Measurements from ENCODE around the gene RASGRP2.

The RASGRP2 gene

GRCh38 chr11:64776425-64776824 is 32.5 kb upstream of the RASGRP2 start:
- H3K9ac ChIP-seq (ENCODE audit: insufficient read length), result peak overlapping the region; percentile 92
- no peaks in the 10 kb centered on the region for H3K9me3 ChIP-seq (ENCODE audit: low read depth, low read length)
- peaks cover 61% of the 10 kb centered on the region for H3K36me3 ChIP-seq (ENCODE audit: insufficient read depth, low read length)
- no peak overlapping the region for H3K27ac ChIP-seq
- H3K4me3 ChIP-seq, result peak overlapping the region; percentile 96
- no peak for DNase-seq (ENCODE audit: low read depth, low spot score)
- TF ChIP-seq EZH2 (IDR thresholded peaks at IDR 0.05), result no peak
- 0 out of 2 replicates have a peak, but pooled peaks have one; percentile 2 for TF ChIP-seq POLR2AphosphoS5 (IDR thresholded peaks at IDR 0.05; ENCODE audit: borderline replicate concordance, low read depth, low read length)

DNA sequence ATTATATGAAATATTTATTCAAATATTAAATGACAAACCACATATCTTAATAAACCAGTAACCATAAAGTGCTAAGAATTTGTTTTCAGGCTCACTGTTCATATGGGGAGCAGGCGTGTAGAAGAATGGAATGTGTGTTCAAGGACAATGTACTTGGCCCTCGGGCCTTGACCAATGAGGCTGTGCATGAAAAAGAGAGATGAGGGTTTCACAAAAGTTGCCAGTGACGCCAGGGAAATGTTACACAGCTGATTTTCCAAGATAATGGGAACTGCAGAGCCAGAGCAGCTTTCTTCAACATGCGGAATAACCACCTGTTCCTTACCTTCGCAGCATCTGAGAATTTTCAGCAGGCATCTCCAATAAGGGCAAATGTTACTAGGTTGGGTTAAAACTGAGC is 30.2 kb upstream of the RASGRP2 start:
- TF ChIP-seq EZH2 (IDR thresholded peaks at IDR 0.05) (no peak), FOXP2 (optimal IDR thresholded peaks at IDR 0.05; ENCODE audit: control extremely low read depth, extremely low read length, insufficient read depth) (no peak), POLR2AphosphoS5 (IDR thresholded peaks at IDR 0.05; ENCODE audit: borderline replicate concordance, low read depth, low read length) (no peak)
- Histone ChIP-seq H3K27ac (no peak overlapping the region), H3K9ac (ENCODE audit: insufficient read length) (no peak overlapping the region), H3K36me3 (ENCODE audit: insufficient read depth, low read length) (peaks cover 84% of the 10 kb centered on the region), H3K9me3 (ENCODE audit: low read depth, low read length) (no peaks in the 10 kb centered on the region), H3K4me3 (no peak overlapping the region)
- DNase-seq (ENCODE audit: low read depth, low spot score), result no peak

DNA sequence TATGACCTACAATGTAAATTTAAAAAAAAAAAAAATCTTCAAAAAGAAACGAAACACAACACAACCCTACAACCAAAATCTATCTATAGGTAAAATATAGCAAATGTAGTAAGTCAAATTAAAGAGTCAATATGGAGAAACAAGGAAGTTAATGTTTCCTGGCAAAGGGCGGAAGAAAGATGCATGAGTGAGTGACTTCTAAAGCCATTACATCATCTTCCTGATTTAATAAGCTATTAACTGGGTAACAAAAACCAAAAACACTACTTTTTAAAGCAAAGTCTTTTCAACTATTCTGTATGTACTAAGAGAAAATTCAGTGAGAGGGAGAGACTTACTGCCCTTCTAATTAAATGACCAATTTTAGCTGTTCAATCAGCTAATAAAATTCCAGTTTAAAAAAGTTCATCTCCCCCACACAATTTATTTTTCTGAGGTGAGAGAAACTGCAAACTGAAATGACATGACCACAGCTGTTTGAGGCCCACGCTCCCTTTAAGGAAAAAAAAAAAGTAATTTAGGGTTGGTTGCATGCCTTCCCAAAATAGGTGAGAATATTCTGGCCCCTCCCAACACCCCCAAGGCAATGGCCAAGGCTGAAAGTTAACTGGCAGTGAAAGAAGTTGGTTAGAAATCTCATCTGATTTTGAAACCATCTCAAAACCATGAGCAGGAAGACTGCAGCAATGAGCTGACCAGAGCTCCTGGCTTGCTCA is 28.5 kb upstream of the RASGRP2 start:
- Histone ChIP-seq H3K36me3 (ENCODE audit: insufficient read depth, low read length) (peaks cover 100% of the 10 kb centered on the region), H3K9ac (ENCODE audit: insufficient read length) (no peak overlapping the region), H3K27ac (peak overlapping the region; percentile 22; the same call in 1 of the 2 replicates), H3K4me3 (no peak overlapping the region), H3K9me3 (ENCODE audit: low read depth, low read length) (no peaks in the 10 kb centered on the region)
- no peak for DNase-seq (ENCODE audit: low read depth, low spot score)
- TF ChIP-seq POLR2AphosphoS5 (IDR thresholded peaks at IDR 0.05; ENCODE audit: borderline replicate concordance, low read depth, low read length) (no peak), EZH2 (IDR thresholded peaks at IDR 0.05) (no peak), FOXP2 (optimal IDR thresholded peaks at IDR 0.05; ENCODE audit: control extremely low read depth, extremely low read length, insufficient read depth) (no peak)

DNA sequence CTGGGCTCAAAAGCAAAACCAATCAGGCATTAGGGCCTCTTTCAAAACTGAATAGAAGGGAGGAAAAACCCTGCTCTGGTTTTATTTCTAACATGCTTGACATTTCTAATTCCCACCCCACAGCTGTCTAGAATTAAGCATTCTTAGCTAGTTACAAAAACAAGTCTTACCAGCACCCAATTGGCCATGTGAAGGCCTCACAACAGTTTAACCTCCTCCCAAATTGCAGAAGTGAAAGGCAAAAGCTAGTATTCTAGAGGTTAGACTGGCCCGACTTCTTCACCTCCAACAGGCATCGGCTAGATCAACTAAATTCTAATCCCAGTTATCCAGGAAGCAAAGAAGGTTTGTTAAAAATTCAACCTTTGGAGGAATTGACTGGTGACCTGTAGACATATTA is 27.9 kb upstream of the RASGRP2 start:
- DNase-seq (ENCODE audit: low read depth, low spot score), result no peak
- Histone ChIP-seq H3K27ac (peak overlapping the region; percentile 22; the same call in 1 of the 2 replicates), H3K36me3 (ENCODE audit: insufficient read depth, low read length) (peaks cover 100% of the 10 kb centered on the region), H3K9me3 (ENCODE audit: low read depth, low read length) (no peaks in the 10 kb centered on the region), H3K9ac (ENCODE audit: insufficient read length) (no peak overlapping the region), H3K4me3 (no peak overlapping the region)
- TF ChIP-seq POLR2AphosphoS5 (IDR thresholded peaks at IDR 0.05; ENCODE audit: borderline replicate concordance, low read depth, low read length), result no peak
- no peak for TF ChIP-seq EZH2 (IDR thresholded peaks at IDR 0.05)
- TF ChIP-seq FOXP2 (optimal IDR thresholded peaks at IDR 0.05; ENCODE audit: control extremely low read depth, extremely low read length, insufficient read depth), result no peak

GRCh38 chr11:64770120-64770519 is 26.2 kb upstream of the RASGRP2 start:
- Histone ChIP-seq H3K27ac (no peak overlapping the region), H3K4me3 (no peak overlapping the region), H3K9me3 (ENCODE audit: low read depth, low read length) (no peaks in the 10 kb centered on the region), H3K36me3 (ENCODE audit: insufficient read depth, low read length) (peaks cover 98% of the 10 kb centered on the region), H3K9ac (ENCODE audit: insufficient read length) (no peak overlapping the region)
- TF ChIP-seq POLR2AphosphoS5 (IDR thresholded peaks at IDR 0.05; ENCODE audit: borderline replicate concordance, low read depth, low read length) (no peak), EZH2 (IDR thresholded peaks at IDR 0.05) (no peak), FOXP2 (optimal IDR thresholded peaks at IDR 0.05; ENCODE audit: control extremely low read depth, extremely low read length, insufficient read depth) (no peak)
- no peak for DNase-seq (ENCODE audit: low read depth, low spot score)

DNA sequence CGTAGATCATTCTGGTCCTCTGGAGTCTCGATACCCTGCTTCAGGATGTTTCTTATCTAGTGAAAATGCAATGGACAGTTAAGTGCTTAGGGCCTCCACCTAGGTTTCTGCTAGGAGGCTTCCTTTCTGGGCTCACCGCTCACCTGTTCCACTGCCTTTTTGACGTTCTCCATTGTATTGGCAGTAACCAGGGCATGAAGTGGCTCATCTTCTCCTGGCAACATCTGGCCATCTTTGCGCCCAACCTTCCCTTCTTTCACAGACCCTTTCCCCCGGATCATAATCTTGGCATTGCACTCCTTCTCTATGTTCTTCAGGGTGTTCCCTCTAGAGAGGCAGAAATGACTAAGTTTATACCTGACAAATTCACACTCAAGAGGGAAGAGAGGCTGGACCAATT is 25.3 kb upstream of the RASGRP2 start:
- TF ChIP-seq FOXP2 (optimal IDR thresholded peaks at IDR 0.05; ENCODE audit: control extremely low read depth, extremely low read length, insufficient read depth) (no peak), POLR2AphosphoS5 (IDR thresholded peaks at IDR 0.05; ENCODE audit: borderline replicate concordance, low read depth, low read length) (no peak), EZH2 (IDR thresholded peaks at IDR 0.05) (no peak)
- Histone ChIP-seq H3K9ac (ENCODE audit: insufficient read length) (no peak overlapping the region), H3K9me3 (ENCODE audit: low read depth, low read length) (no peaks in the 10 kb centered on the region), H3K36me3 (ENCODE audit: insufficient read depth, low read length) (peaks cover 98% of the 10 kb centered on the region), H3K4me3 (no peak overlapping the region), H3K27ac (no peak overlapping the region)
- no peak for DNase-seq (ENCODE audit: low read depth, low spot score)

- H3K9me3 ChIP-seq (ENCODE audit: low read depth, low read length), result no peaks in the 10 kb centered on the region
- DNase-seq (ENCODE audit: low read depth, low spot score), result no peak
- no peak overlapping the region for H3K27ac ChIP-seq
- H3K9ac ChIP-seq (ENCODE audit: insufficient read length), result no peak overlapping the region
- TF ChIP-seq POLR2AphosphoS5 (IDR thresholded peaks at IDR 0.05; ENCODE audit: borderline replicate concordance, low read depth, low read length) (no peak), EZH2 (IDR thresholded peaks at IDR 0.05) (no peak), FOXP2 (optimal IDR thresholded peaks at IDR 0.05; ENCODE audit: control extremely low read depth, extremely low read length, insufficient read depth) (no peak)
- H3K4me3 ChIP-seq, result no peak overlapping the region
- H3K36me3 ChIP-seq (ENCODE audit: insufficient read depth, low read length), result peaks cover 98% of the 10 kb centered on the region
Measured at GRCh38 chr11:64768300-64768694, 24.4 kb upstream of the RASGRP2 start.

DNA sequence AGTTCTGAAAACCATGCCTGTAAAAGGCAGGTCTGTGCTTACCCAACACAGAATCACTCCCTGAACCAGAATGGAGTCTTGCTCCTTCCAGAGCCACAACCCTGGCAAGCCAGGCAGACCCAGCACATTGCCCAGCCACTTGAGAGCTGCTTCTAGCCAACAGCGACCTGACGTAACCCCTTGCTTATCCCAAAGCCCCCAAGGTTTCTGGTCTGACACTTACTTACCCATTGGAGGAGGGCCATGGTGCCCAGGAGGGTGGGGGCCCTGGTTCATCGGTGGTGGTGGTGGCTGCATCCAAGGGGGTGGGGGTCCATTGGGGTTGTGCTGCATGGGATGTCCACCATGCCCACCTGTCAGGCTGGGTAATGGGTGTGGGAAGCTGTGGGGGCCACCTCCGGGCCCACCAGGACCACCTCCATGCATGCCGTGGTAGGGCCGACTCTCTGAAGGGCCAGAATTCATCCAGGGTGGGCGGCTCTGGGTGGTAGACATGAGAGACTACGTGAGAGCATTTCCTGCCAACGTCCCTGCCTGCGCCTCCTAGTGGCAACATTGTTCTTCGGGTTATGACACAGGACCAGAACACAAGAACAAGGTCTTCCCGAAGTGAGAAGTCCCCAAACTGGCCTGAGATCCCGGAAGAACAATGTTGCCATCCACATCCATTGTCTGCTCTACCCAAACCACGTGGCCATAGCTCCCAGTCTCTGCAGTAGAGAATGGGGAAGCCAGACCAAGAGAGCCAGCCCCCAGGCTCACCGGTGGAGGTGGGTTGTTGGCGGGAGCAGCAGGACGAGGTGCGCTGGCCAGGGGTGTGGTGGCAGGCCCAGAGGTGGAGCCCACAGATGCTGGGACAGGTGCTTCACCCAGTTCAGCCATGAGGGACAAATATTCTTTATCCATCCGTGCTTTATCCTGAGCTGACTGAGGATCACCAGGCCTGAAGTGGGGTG is 23.7 kb upstream of the RASGRP2 start:
- H3K36me3 ChIP-seq (ENCODE audit: insufficient read depth, low read length), result peaks cover 97% of the 10 kb centered on the region
- H3K4me3 ChIP-seq, result no peak overlapping the region
- H3K9ac ChIP-seq (ENCODE audit: insufficient read length), result no peak overlapping the region
- TF ChIP-seq FOXP2 (optimal IDR thresholded peaks at IDR 0.05; ENCODE audit: control extremely low read depth, extremely low read length, insufficient read depth) (no peak), POLR2AphosphoS5 (IDR thresholded peaks at IDR 0.05; ENCODE audit: borderline replicate concordance, low read depth, low read length) (no peak; the same call in 1 of the 2 replicates), EZH2 (IDR thresholded peaks at IDR 0.05) (no peak)
- H3K27ac ChIP-seq, result no peak overlapping the region
- DNase-seq (ENCODE audit: low read depth, low spot score), result no peak
- no peaks in the 10 kb centered on the region for H3K9me3 ChIP-seq (ENCODE audit: low read depth, low read length)
